Brain microvascular endothelial cell (primary cell): ENCODE data around the gene SECISBP2.

ENCODE experiments used
- DNase-seq: peaks from one replicate; pipeline ENCODE4 v3.0.0-alpha.2; 2020
- H3K27ac ChIP-seq: fragments of 250-450 bp; sonication (Bioruptor Pico); 2 replicates; pipeline ENCODE4 v1.5.1; 2020; ENCODE audit warnings: mild to moderate bottlenecking, moderate library complexity
- H3K27me3 ChIP-seq: fragments of 250-450 bp; sonication (Bioruptor Pico); replicated peaks from 2 replicates; pipeline ENCODE4 v1.5.1; 2020; ENCODE audit warnings: mild to moderate bottlenecking
- H3K36me3 ChIP-seq: fragments of 250-450 bp; sonication (Bioruptor Pico); replicated peaks from 2 replicates; pipeline ENCODE4 v1.5.1; 2020; ENCODE audit warnings: mild to moderate bottlenecking
- H3K4me3 ChIP-seq: 2 replicates; pipeline ENCODE4 v1.5.1; 2011; ENCODE audit warnings: low read depth, mild to moderate bottlenecking, control low read depth, low read length, moderate library complexity
- CTCF ChIP-seq: IDR thresholded peaks from 2 replicates; pipeline ENCODE4 v1.5.1; 2011; ENCODE audit warnings: low read depth, mild to moderate bottlenecking, moderate library complexity, low read length, control low read depth, inconsistent platforms; ENCODE audit errors: missing control alignments
- in situ Hi-C: cut with HindIII; loops from 2 replicates; pipeline ENCODE4 v1.10.0; 2017; ENCODE audit warnings: low sequenced_read_pairs, low pct_ligation_motif_present

Gene SECISBP2

GRCh38 chr9:89395931-89396710 lies 77.8 kb downstream of the SECISBP2 start:
- no peak for DNase-seq
- H3K27me3 ChIP-seq, result no peaks in the 10 kb centered on the region
- no peak overlapping the region for H3K4me3 ChIP-seq
- H3K36me3 ChIP-seq, result no peaks in the 10 kb centered on the region
- H3K27ac ChIP-seq, result no peak overlapping the region
- in situ Hi-C loops, result no loop called here
- no peak for TF ChIP-seq CTCF

- DNase-seq, result no peak
- Histone ChIP-seq H3K27ac (no peak overlapping the region), H3K27me3 (no peaks in the 10 kb centered on the region), H3K36me3 (no peaks in the 10 kb centered on the region), H3K4me3 (no peak overlapping the region)
- TF ChIP-seq CTCF, result no peak
- in situ Hi-C loops, result no loop called here
Measured at GRCh38 chr9:89397471-89397870, 79.2 kb downstream of the SECISBP2 start.

GRCh38 chr9:89398621-89399020 lies 80.3 kb downstream of the SECISBP2 start:
- TF ChIP-seq CTCF, result no peak
- Histone ChIP-seq H3K4me3 (no peak overlapping the region), H3K36me3 (no peaks in the 10 kb centered on the region), H3K27ac (no peak overlapping the region), H3K27me3 (no peaks in the 10 kb centered on the region)
- no peak for DNase-seq
- in situ Hi-C loops, result no loop called here

- no peak for DNase-seq
- no peak for TF ChIP-seq CTCF
- in situ Hi-C loops, result no loop called here
- H3K4me3 ChIP-seq, result no peak overlapping the region
- H3K27ac ChIP-seq, result no peak overlapping the region
- no peaks in the 10 kb centered on the region for H3K27me3 ChIP-seq
- no peaks in the 10 kb centered on the region for H3K36me3 ChIP-seq
Measured at GRCh38 chr9:89400403-89401116, 82.3 kb downstream of the SECISBP2 start.

- no peak for DNase-seq
- TF ChIP-seq CTCF, result no peak
- H3K27ac ChIP-seq, result no peak overlapping the region
Measured at GRCh38 chr9:89402695-89403427, 84.6 kb downstream of the SECISBP2 start.

More at GRCh38 chr9:89402695-89403427, 84.6 kb downstream of the SECISBP2 start:
- Histone ChIP-seq H3K36me3 (no peaks in the 10 kb centered on the region), H3K27me3 (no peaks in the 10 kb centered on the region), H3K4me3 (no peak overlapping the region)
- in situ Hi-C loops, result no loop called here
